GM12878 (cell line): ENCODE results near the gene MAGI3. TPM values are rescaled to one million over a fixed set of nuclear protein-coding genes. Genes with fewer than 3 reads are reported as not detected.

ENCODE experiments used
- ATAC-seq: fragments of 200-7000 bp; cut with Tn5 transposase; 3 replicates; pipeline ENCODE4 v1.9.1; 2020; ENCODE audit warnings: mild to moderate bottlenecking, moderate library complexity
- BruUV-seq: library from RNA; stranded (reverse); fragments of 400-500 nt; replicated peaks from 2 replicates; lab custom pipeline; 2021; lab: Mats Ljungman, UMichigan
- CTCF ChIA-PET: fragments of 300-600 bp; sonication (Branson Sonifier 250); formaldehyde crosslinking; extraction: SDS; loops from one replicate; lab custom pipeline; 2021; ENCODE audit warnings: inconsistent platforms; lab: Yijun Ruan, JAX
- POLR2A ChIA-PET: fragments of 350-600 bp; formaldehyde crosslinking; extraction: SDS; loops from one replicate; lab custom pipeline; 2021; ENCODE audit warnings: inconsistent platforms; lab: Charles Lee
- RAD21 ChIA-PET: fragments of 300-600 bp; sonication (Branson Sonifier 250); formaldehyde crosslinking; loops from one replicate; lab custom pipeline; 2023; ENCODE audit warnings: antibody characterized with exemption; ENCODE audit not compliant: unreplicated experiment; lab: Charles Lee
- SMC1A ChIA-PET: fragments of 300-600 bp; sonication (Branson Sonifier 250); formaldehyde crosslinking; loops from one replicate; lab custom pipeline; 2023; ENCODE audit not compliant: unreplicated experiment, uncharacterized antibody; lab: Charles Lee
- DNase-seq: peaks from one replicate; pipeline ENCODE4 v3.0.0-alpha.2; 2011; ENCODE audit warnings: low read depth, low spot score
- FAIRE-seq: peaks from 3 replicates; lab custom pipeline; 2011; peaks lifted over from hg19 to GRCh38; lab: Jason Lieb, UNC
- H2AFZ ChIP-seq: 2 replicates; pipeline ENCODE4 v1.6.0; 2011; ENCODE audit warnings: low read depth, low read length, control low read depth; ENCODE audit not compliant: control insufficient read depth
- H3K27ac ChIP-seq: 2 replicates; pipeline ENCODE4 v1.5.1; 2011; ENCODE audit warnings: control low read depth; ENCODE audit not compliant: control insufficient read depth, insufficient read depth
- H3K27me3 ChIP-seq, 2 experiments: replicated peaks in 1 of 2; 2 replicates each; pipeline versions ENCODE4 v1.6.0 to v1.6.1; 2011; ENCODE audit warnings: low read length in 1 of 2; ENCODE audit not compliant: control insufficient read depth in 2 of 2, insufficient read depth in 2 of 2
- H3K36me3 ChIP-seq, 2 experiments: 2 replicates each; pipeline ENCODE4 v1.5.1; 2011; ENCODE audit warnings: low read length in 1 of 2; ENCODE audit not compliant: control insufficient read depth in 2 of 2, insufficient read depth in 2 of 2
- H3K4me1 ChIP-seq: 2 replicates; pipeline ENCODE4 v1.6.1; 2011; ENCODE audit warnings: mild to moderate bottlenecking, low read length, moderate library complexity, mixed read lengths; ENCODE audit not compliant: control insufficient read depth, insufficient read depth
- H3K4me2 ChIP-seq: 2 replicates; pipeline ENCODE4 v1.6.0; 2011; ENCODE audit warnings: control low read depth; ENCODE audit not compliant: control insufficient read depth, insufficient read depth
- H3K4me3 ChIP-seq: fragments of 200-600 bp; sonication (generic); 2 replicates; pipeline ENCODE4 v1.5.1; 2016
- H3K79me2 ChIP-seq: 2 replicates; pipeline ENCODE4 v1.6.0; 2011; ENCODE audit warnings: low read length; ENCODE audit not compliant: control insufficient read depth, insufficient read depth
- H3K9ac ChIP-seq: 2 replicates; pipeline ENCODE4 v1.8.0; 2011; ENCODE audit warnings: low read length, control low read depth, mixed read lengths; ENCODE audit not compliant: control insufficient read depth, insufficient read depth
- H3K9me3 ChIP-seq: replicated peaks from 3 replicates; pipeline ENCODE4 v1.5.1; 2011; ENCODE audit warnings: mild to moderate bottlenecking, low read length; ENCODE audit not compliant: control insufficient read depth, insufficient read depth
- H4K20me1 ChIP-seq: 2 replicates; pipeline ENCODE4 v1.6.0; 2011; ENCODE audit not compliant: control insufficient read depth, insufficient read depth
- ATF2 ChIP-seq: IDR thresholded peaks from 2 replicates; pipeline ENCODE4 v1.6.1; 2012; ENCODE audit warnings: low read length, inconsistent platforms
- ATF3 ChIP-seq: IDR thresholded peaks from 2 replicates; pipeline ENCODE4 v1.6.1; 2011; ENCODE audit warnings: low read depth, mild to moderate bottlenecking, low read length, moderate library complexity, borderline replicate concordance; ENCODE audit errors: extremely low read depth
- CHD1 ChIP-seq: IDR thresholded peaks from 2 replicates; pipeline ENCODE4 v1.6.1; 2012; ENCODE audit warnings: low read depth, low read length, improper control_type of control experiment
- E4F1 ChIP-seq: fragments of 450-650 bp; IDR thresholded peaks from 2 replicates; pipeline ENCODE4 v1.6.1; 2018; ENCODE audit warnings: borderline replicate concordance, mild to moderate bottlenecking; ENCODE audit not compliant: partially characterized antibody
- ELK1 ChIP-seq: IDR thresholded peaks from 2 replicates; pipeline ENCODE4 v1.6.1; 2012; ENCODE audit warnings: low read depth, low read length, improper control_type of control experiment
- HDAC2 ChIP-seq: fragments of 200-600 bp; sonication (generic); IDR thresholded peaks from 2 replicates; pipeline ENCODE4 v1.6.1; 2017
- HSF1 ChIP-seq: fragments of 150-350 bp; IDR thresholded peaks from 2 replicates; pipeline ENCODE4 v1.6.1; 2014; ENCODE audit warnings: mild to moderate bottlenecking, low read depth, low read length
- JUND ChIP-seq: IDR thresholded peaks from 2 replicates; pipeline ENCODE4 v1.6.1; 2012; ENCODE audit warnings: low read depth, mild to moderate bottlenecking, low read length, improper control_type of control experiment, moderate library complexity
- MTA2 ChIP-seq: fragments of 450-650 bp; IDR thresholded peaks from 2 replicates; pipeline ENCODE4 v1.6.1; 2016; ENCODE audit warnings: low read depth, mild to moderate bottlenecking, moderate library complexity
- MYB ChIP-seq: fragments of 150-350 bp; IDR thresholded peaks from 2 replicates; pipeline ENCODE4 v1.6.1; 2014; ENCODE audit warnings: mild to moderate bottlenecking, low read depth, low read length, borderline replicate concordance
- NBN ChIP-seq: fragments of 450-650 bp; IDR thresholded peaks from 2 replicates; pipeline ENCODE4 v1.6.1; 2016
- SKIL ChIP-seq: fragments of 450-650 bp; IDR thresholded peaks from 2 replicates; pipeline ENCODE4 v1.6.1; 2017; ENCODE audit warnings: mild to moderate bottlenecking, low read depth, inconsistent platforms; ENCODE audit not compliant: poor library complexity, severe bottlenecking
- TCF12 ChIP-seq: IDR thresholded peaks from 2 replicates; pipeline ENCODE4 v1.6.1; 2011; ENCODE audit warnings: low read depth, mild to moderate bottlenecking, low read length
- ZBED1 ChIP-seq: IDR thresholded peaks from 2 replicates; pipeline ENCODE4 v1.6.1; 2016; ENCODE audit warnings: borderline replicate concordance
- ZZZ3 ChIP-seq: IDR thresholded peaks from 2 replicates; pipeline ENCODE4 v1.6.1; 2011; ENCODE audit warnings: low read depth; ENCODE audit not compliant: control insufficient read depth, insufficient read length
- WGBS: methylation state at CpG from one replicate; pipeline ENCODE4 v1.1.6; 2016; ENCODE audit warnings: low lambda C conversion rate; ENCODE audit not compliant: insufficient replicate concordance, insufficient coverage; ENCODE audit errors: missing lambda C conversion rate; 5-methylcytosine and 5-hydroxymethylcytosine counted together
- in situ Hi-C: fragments of 300-500 bp; cut with MboI; formaldehyde crosslinking; loops from 9 replicates; pipeline ENCODE4 v1.14.3; 2018; ENCODE audit warnings: mixed read lengths
- intact Hi-C: fragments of 100-400 bp; cut with micrococcal nuclease; formaldehyde crosslinking; loops from one replicate; pipeline ENCODE4 v1.14.2; 2022; ENCODE audit not compliant: unreplicated experiment
- polyA plus RNA-seq, 11 experiments: library from polyadenylated mRNA; depleted of rRNA in 4 of 11; unstranded in 6 of 11; stranded (reverse) in 5 of 11; fragments of >200 nt; fragmentation: Nextera tagmentation in 4 of 11; fragmentation: Illumina TruSeq in 1 of 11; extraction: Ambion mirVana in 4 of 11; extraction: Trizol in 1 of 11; gene quantifications; 1 replicate in 1 of 11; 2 replicates in 10 of 11; pipeline versions ENCODE4 v1.2.1 to v1.2.3, GENCODE V29; 2011 to 2016; ENCODE audit warnings: inconsistent platforms in 2 of 11, missing spikeins in 2 of 11, low read depth in 1 of 11
- total RNA-seq, 4 experiments: library from RNA; depleted of rRNA in 3 of 4; stranded (reverse); fragments of >200 nt in 3 of 4; fragmentation: Illumina TruSeq in 1 of 4; extraction: Trizol in 1 of 4; gene quantifications; 2 replicates each; pipeline versions ENCODE4 v1.2.1 to v1.2.3, GENCODE V29; 2013 to 2021

Gene MAGI3
- total and polyA plus RNA-seq, 10 of the 15 experiments (the other 5 are each of a cell fraction or from before 2014, with no cell fraction given), result 0.17 to 0.65 (median 0.32) TPM

- TF ChIP-seq ATF2 (no peak), ZZZ3 (no peak), TCF12 (no peak), MYB (no peak), HDAC2 (no peak)
- TF ChIP-seq, all 136 proteins: peak for 0
Measured at GRCh38 chr1:113353580-113353979, 36.7 kb upstream of the MAGI3 start (continued).

- no peak overlapping the region for H2AFZ ChIP-seq
- H3K9ac ChIP-seq, result no peak overlapping the region
- 42% methylated on average over 3 of the region's 3 CpGs for WGBS
- no TSS peak for BruUV-seq
- in situ Hi-C loops (no loop called here), intact Hi-C loops (no loop called here)
- no peak for FAIRE-seq
- no peak overlapping the region for H3K4me3 ChIP-seq
- no peaks in the 10 kb centered on the region for H3K79me2 ChIP-seq
- no peaks in the 10 kb centered on the region for H4K20me1 ChIP-seq
- no peaks in the 10 kb centered on the region for H3K9me3 ChIP-seq
- no peak for DNase-seq
- H3K27me3 ChIP-seq, result no peaks in the 10 kb centered on the region
- H3K36me3 ChIP-seq, result no peaks in the 10 kb centered on the region
- CTCF ChIA-PET, result no interaction called here
- H3K27ac ChIP-seq, result no peak overlapping the region
- no peak for ATAC-seq
- SMC1A ChIA-PET, result no interaction called here
- no peak overlapping the region for H3K4me2 ChIP-seq
- POLR2A ChIA-PET, result no interaction called here
- RAD21 ChIA-PET, result no interaction called here
- H3K4me1 ChIP-seq, result no peaks in the 10 kb centered on the region
- TF ChIP-seq HDAC2 (no peak), JUND (no peak), ELK1 (no peak), HSF1 (no peak), E4F1 (no peak), MTA2 (no peak), CHD1 (no peak), NBN (no peak), SKIL (no peak), ATF3 (no peak), ZBED1 (no peak)
Measured at GRCh38 chr1:113363935-113364334, 26.4 kb upstream of the MAGI3 start.
